Measurements from ENCODE around the gene TEX48.

DNA sequence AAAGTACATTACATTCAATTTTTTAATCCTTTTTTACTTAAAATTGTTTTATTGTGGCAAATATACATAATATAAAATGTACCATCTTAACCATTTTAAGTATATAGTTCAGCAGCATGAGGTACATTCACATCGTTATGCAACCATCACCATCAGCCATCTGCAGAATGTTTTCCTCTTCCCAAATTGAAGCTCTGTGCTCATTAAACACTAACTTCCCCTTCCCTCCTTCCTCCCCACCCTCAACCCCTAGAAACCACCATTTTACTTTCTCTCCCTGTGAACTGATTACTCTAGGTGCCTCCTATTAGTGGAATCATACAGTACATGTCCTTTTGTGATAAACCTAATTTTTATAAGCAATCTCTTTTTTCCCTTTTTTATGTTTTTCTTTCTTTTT lies 40.0 kb downstream of the TEX48 start:
- TF ChIP-seq SIN3A (IDR thresholded peaks at IDR 0.05; ENCODE audit: borderline replicate concordance, insufficient read depth, low read depth, low read length): no peak
- TF ChIP-seq CTCF (IDR thresholded peaks at IDR 0.05): no peak
